ACHN (cell line): ENCODE results near the gene EEA1.

Source experiments
- DNase-seq: peaks from one replicate; pipeline ENCODE4 v3.0.0-alpha.2; 2015
- in situ Hi-C: cut with HindIII; loops from 2 replicates; pipeline ENCODE4 v1.10.0; 2017; ENCODE audit warnings: low sequenced_read_pairs, low pct_ligation_motif_present, low pct_unique_long_range_greater_than_20kb

EEA1 gene

DNA sequence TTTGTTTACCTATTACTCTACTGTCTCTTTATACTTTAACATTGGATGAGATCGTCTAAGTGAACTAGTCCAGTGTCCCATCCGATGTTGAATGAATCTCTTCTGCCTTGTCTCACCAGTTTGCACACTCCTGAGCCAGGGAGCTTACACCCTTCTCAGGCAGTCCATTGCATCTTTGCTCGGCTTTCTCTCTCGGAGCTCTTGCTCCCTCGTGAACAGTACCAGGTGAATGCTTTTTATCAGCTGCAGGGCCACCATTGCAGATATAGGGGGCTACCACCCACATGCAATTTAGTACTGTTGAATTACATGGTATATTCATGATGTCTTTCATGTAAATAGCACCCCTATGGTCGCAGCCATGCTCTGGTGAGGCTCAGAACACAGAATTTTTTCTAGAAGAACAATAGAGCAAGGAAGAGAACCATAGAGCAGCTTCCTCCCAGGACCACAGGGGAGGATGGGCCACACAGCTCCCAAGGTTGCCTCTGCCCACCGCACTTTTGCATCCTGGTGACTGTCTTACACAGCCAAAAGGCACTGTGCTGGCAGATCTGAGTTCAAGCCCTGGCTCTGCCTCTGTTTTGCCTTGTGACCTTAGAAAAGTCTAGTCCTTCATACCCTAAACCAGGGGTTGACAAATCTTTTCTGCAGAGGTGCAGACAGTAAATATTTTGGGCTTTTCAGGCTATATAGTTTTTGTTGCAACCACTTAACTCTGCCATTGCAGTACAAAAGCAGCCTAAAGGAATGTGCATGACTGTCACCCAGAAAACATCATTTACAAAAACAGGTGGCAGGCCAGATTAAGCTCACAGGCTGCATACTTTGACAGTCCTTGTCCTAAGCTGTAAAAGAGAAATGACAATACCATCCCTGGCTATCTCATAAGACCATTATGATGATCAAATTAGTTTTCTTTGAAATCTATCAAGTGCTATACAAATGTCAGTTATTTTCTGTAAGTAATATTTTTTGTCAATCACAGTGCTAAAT is 190.9 kb downstream of the EEA1 start:
- DNase-seq, result no peak
- in situ Hi-C loops, result no loop called here

DNA sequence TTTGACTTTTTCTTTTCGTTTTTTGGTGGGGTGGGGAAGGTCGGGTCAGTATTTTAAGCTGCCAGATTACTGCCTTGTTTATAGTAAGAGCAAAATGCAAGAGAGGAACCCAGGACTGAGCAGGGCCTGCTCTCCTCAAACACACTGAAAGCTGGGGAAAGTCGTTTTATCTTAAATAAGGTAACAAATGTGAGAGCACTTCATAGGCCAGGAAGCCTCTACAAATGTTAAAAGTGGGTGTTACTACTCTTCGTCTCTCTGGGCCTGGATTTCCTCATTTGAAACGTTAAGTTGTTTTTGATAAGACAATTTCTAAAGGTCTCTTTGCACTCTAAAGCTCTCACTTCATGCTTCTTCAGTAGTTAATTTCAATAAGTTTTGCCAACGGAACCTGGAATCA is 192.5 kb downstream of the EEA1 start:
- in situ Hi-C loops, result no loop called here
- DNase-seq, result no peak

DNA sequence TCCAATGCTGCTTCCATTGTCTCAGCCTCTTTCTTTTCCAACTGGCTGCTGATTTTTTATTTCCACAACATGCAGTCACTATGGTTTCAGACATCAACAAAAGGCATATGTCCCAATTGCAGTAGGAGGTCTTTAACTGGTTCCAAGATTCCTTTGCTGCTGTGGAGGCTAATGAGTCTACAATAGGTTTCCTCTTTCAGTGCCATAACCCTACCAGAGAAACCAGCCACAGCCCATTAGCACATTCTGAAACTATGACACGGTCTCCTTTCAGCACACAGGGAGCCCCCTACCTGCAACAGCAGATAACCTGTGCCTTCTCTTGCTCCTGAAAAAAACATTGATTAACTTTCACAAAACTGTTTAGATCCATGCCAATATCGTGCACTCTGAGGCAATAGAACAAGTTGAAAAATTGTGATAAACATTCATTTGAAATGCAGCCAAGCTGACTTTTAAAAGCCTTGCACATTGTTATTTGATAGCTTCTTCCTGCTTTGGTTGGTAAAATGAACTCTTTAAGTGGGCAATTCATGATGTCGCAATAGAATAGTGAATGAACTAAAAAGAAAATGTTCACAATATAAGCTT is 193.9 kb downstream of the EEA1 start:
- in situ Hi-C loops, result no loop called here
- DNase-seq, result no peak

DNA sequence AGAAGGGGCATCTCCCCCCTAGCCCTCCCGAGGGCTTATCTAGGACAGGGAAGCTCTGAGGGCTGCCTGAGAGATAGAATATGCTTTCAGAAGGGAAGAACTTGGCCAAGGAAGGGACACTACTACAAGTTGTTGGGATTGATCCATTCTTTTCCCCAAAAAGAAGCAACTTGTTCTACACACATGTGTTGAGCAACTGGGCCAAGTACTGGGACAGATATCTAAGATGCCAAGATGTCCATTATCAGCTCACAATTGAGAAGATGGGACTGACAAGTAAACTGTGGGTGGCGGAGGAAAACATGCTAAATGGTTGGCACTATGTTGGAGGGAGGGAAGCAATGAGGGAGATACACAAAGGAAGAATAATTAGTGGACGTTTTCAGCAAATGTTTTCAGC is 195.4 kb downstream of the EEA1 start:
- no peak for DNase-seq
- in situ Hi-C loops, result no loop called here

DNA sequence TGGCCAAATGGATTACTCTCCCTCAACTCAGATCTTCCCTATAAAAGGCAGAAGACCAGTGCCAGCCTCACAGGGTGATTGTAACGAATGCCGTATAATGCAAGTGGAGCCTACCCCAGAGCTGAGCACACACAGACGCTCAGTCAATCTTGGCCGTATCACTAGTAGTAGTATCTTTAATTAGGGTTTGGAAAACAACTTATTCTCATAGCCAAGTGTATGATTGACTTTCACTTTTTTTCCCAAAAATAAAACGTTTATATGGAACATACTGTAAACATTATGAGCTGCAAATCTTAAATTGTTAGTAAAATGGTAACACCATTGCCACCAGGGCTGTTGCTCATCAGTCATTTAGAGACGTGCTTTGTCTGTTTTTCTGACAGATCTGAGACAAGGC is 195.9 kb downstream of the EEA1 start:
- in situ Hi-C loops, result no loop called here
- no peak for DNase-seq

DNA sequence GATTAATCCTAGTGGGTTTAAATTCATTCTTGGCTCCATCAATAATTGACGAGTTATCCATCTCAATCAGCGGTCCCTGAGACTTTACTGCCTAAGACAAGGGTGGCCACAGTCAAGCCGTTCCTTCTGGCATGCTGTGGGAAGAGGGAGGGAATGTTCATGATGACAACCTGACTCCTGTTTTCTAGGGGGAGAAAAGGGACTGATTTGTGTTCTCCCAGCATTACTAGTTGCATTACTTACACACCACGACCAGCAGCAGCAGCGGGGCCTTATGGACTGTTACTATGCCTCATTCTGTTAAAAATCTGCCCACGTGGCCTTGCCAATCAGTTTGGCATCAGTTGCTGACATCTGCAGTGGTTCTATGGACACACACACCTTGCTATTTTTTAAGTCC is 196.4 kb downstream of the EEA1 start:
- in situ Hi-C loops, result no loop called here
- DNase-seq, result no peak

DNA sequence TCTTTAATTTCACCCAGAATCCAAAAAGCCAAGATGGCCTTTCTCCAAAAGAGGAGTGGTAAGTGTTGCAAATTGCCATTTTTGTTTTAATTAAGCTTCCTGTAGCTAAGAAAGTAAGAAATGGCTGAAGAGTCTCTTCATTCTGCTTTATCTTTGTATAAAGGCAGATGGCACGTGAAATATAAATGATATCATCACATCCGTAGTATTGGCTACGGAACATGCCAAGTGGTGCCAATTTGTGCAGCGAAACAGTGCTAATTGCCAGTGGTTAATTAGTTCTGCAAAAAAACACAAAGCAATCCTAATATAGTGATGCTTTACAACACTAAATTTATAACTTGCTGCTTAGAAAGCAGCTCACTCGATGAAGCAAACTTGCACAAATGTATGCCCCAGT is 196.9 kb downstream of the EEA1 start:
- in situ Hi-C loops, result no loop called here
- DNase-seq, result no peak

DNA sequence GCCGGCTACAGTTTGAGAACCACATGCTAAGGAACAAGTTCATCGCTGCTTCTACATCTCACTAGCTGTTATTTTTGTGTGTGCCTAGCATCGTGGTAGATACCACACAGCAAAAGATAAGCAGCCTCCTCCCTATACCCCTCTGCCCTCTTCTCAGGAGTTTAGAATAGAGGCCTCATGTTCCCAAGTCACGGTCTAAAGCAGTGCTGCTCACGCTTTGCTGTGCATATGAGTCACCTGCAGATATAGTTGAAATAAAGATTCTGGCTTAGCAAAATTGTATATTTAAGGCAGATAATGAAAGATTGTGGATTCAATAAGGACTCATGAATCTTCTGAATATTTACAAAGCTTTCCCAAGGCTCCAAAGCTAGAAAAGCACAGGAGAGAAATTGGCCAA is 198.3 kb downstream of the EEA1 start:
- in situ Hi-C loops, result no loop called here

DNA sequence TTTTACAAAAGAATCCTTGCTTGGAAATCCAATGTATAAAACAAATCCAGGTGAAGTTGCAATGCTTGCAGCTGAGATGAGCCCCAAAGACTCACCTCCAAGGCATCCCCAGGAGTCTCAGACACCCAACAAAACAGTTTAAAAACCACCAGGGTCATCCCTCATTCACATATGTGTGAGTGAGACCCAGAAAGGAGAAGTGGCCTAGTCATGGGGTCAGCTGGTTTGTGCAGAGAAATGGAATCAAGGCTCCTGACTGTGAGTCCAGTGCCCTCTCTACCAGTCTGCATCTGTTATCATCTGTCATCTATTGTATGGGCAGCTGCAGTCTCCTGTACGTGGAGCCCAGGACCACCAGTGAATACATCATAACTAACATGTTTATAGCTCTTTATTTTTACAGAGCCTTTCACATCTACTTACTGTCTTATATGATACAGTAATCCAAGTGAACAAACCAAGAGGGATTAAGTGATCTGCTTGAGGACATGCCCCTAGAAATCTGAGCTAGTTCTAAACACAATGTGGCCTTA is 199.3 kb downstream of the EEA1 start:
- DNase-seq, result no peak
- in situ Hi-C loops, result no loop called here

More for the DNA sequence above, 198.3 kb downstream of the EEA1 start:
- DNase-seq, result no peak

DNA sequence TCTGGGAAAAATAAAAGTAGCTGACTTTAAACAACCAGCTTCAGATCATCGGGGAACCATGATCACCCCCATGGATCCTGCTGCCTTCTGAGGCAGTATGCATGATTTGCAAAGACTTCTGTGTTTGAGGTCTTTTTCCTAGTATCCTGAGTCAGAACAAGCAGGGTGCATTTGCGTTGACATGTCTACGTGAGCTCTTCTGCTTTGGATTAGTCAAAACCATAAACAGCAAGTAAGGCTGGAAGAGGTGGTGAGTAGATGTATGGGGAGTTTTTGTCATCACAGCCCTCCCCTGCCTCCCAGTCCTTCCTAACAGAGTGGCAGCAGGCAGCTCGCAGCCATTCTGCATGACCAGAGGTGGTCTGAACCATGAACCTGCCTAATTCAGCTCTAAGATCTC is 202.2 kb downstream of the EEA1 start:
- in situ Hi-C loops, result no loop called here

DNA sequence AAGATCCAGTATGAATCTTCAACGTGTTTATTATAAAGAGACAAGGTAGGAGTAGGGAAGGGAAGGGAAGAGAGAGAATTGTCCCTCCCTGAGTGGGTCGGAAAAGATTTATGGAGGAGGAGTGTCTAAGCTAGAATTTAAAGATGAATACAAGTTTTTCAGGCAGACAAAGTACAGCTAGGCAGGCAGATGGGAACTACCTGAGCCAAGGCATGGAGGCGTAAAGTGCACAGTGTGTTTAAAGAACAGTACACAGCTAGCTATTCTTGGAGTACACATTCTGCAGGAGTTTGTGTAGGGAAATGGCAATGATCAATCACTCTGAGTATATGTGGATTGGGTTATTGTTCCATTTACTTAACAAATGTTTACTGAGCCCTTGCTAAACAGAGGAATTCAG is 206.2 kb downstream of the EEA1 start:
- in situ Hi-C loops, result no loop called here
- no peak for DNase-seq

More for the DNA sequence above, 202.2 kb downstream of the EEA1 start:
- no peak for DNase-seq

DNA sequence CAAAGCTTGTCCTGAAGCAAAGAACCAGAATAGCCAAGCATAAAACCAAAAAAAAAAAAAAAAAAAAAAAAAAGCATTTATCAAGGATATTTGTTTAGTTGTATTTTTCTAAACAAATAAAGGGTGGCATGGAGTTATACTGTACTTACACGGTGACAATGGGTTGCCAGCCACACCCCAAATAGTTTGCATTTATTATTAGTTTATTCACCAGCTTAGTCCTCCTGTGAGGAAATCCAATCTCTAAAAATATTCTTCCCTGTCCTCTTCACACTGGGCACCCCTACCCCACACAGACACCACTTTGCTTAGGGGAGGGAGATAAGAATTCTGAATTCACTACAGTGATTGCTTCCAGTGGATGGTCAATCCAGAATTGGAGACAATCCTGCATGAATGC is 207.4 kb downstream of the EEA1 start:
- DNase-seq, result no peak
- in situ Hi-C loops, result no loop called here

DNA sequence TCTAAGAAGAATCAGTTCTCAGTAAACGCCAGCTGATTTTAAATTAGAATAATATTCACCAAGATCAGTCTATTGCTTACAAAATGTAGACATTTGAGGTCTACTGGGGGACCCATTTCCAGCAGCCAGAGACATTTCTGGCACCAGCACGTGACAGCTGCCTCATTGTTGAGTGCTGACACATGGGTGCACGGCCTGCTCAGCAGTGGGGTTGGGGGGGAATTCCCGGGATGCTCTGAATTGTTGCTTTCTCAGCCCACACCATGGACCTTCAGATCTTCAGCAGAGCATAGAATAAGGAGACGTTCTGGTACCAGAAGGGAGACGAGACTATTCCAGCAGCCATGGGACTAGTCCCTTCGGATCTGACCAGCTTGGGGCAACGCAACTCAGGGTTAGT is 208.0 kb downstream of the EEA1 start:
- in situ Hi-C loops, result no loop called here
- peak; percentile 38 for DNase-seq
